Measurements from ENCODE around the gene CTNNAL1. TPM values are rescaled to one million over a fixed set of nuclear protein-coding genes. Genes with fewer than 3 reads are reported as not detected.
"Not testable (repeated sequence)": the region's sequence is repeated elsewhere in the genome, so short reads cannot be mapped to it uniquely, and the experiment has no call there.

Gene CTNNAL1
- total RNA-seq, 1 donor from 2014 or later = 35.2 TPM

GRCh38 chr9:108972186-108972585 is 41.1 kb downstream of the CTNNAL1 start:
- Histone ChIP-seq H3K4me1 (no peaks in the 10 kb centered on the region), H3K36me3 (no peaks in the 10 kb centered on the region), H3K27ac (no peak overlapping the region), H3K4me3 (no peak overlapping the region), H3K9me3 (no peaks in the 10 kb centered on the region), H3K27me3 (ENCODE audit: low read depth) (no peaks in the 10 kb centered on the region)
- no peak for DNase-seq
- intact Hi-C loops (cut with DNase I) = no loop called here
- TF ChIP-seq CTCF (IDR thresholded peaks at IDR 0.05) = no peak
- no peak for ATAC-seq

GRCh38 chr9:108971392-108971791 is 41.9 kb downstream of the CTNNAL1 start:
- DNase-seq; H3K36me3 ChIP-seq; H3K27ac ChIP-seq; intact Hi-C loops (cut with DNase I); H3K4me1 ChIP-seq; ATAC-seq; H3K27me3 ChIP-seq (ENCODE audit: low read depth); H3K9me3 ChIP-seq; H3K4me3 ChIP-seq: not testable (repeated sequence)

GRCh38 chr9:108967916-108968315 is 45.4 kb downstream of the CTNNAL1 start:
- no peak overlapping the region for H3K27ac ChIP-seq
- no peaks in the 10 kb centered on the region for H3K27me3 ChIP-seq (ENCODE audit: low read depth)
- no peaks in the 10 kb centered on the region for H3K36me3 ChIP-seq
- no peak for ATAC-seq
- no peak overlapping the region for H3K4me3 ChIP-seq
- no peaks in the 10 kb centered on the region for H3K9me3 ChIP-seq
- DNase-seq = no peak
- no peak for TF ChIP-seq CTCF (IDR thresholded peaks at IDR 0.05)
- no peaks in the 10 kb centered on the region for H3K4me1 ChIP-seq
- intact Hi-C loops (cut with DNase I) = no loop called here

GRCh38 chr9:108963459-108964143 is 49.7 kb downstream of the CTNNAL1 start:
- no peaks in the 10 kb centered on the region for H3K27me3 ChIP-seq (ENCODE audit: low read depth)
- H3K9me3 ChIP-seq = no peaks in the 10 kb centered on the region
- H3K4me1 ChIP-seq = no peaks in the 10 kb centered on the region
- H3K36me3 ChIP-seq = peaks cover 3% of the 10 kb centered on the region
- H3K27ac ChIP-seq = no peak overlapping the region
- no peak overlapping the region for H3K4me3 ChIP-seq
- no peak for DNase-seq
- no peak for TF ChIP-seq CTCF (IDR thresholded peaks at IDR 0.05)
- intact Hi-C loops (cut with DNase I) = no loop called here
- no peak for ATAC-seq

GRCh38 chr9:108961151-108961550 is 52.1 kb downstream of the CTNNAL1 start:
- no peaks in the 10 kb centered on the region for H3K27me3 ChIP-seq (ENCODE audit: low read depth)

More at GRCh38 chr9:108961151-108961550, 52.1 kb downstream of the CTNNAL1 start:
- Histone ChIP-seq H3K4me1 (peaks cover 4% of the 10 kb centered on the region), H3K9me3 (no peaks in the 10 kb centered on the region), H3K36me3 (peaks cover 3% of the 10 kb centered on the region), H3K4me3 (no peak overlapping the region), H3K27ac (no peak overlapping the region)
- intact Hi-C loops (cut with DNase I) = no loop called here
- no peak for ATAC-seq
- no peak for DNase-seq
- no peak for TF ChIP-seq CTCF (IDR thresholded peaks at IDR 0.05)

Measured in lower lobe of right lung (tissue), 2 donors.